Inferior parietal cortex (tissue), 1 donor: Measurements from ENCODE around the gene LRRN2.

Experiments
- DNase-seq: peaks from one replicate; pipeline ENCODE4 v3.0.0-alpha.2; 2016; ENCODE audit errors: extremely low spot score

The LRRN2 gene

DNA sequence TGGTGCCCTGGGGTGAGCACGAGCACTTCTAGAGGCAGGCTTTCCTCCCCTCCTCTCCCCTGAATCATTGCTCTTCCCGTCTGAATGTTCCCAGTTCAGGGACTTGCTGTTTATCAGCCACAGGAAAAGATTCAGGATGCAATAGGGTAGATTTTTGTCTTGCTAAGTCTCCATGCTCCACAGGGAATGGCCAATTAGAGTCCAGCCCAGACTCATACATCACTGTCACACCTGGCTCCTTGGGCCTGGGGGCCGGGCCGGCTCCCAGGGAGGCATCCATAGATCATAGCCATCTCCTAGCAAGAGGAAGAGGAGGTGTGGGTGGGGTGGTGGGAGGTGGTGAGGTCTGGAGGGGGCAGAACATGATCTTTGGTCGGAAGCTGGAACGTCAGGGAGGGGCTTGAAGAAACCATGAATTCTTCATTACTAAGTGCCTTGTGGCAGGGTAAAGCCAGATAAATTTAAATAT is 83.4 kb downstream of the LRRN2 start:
- DNase-seq = no peak

DNA sequence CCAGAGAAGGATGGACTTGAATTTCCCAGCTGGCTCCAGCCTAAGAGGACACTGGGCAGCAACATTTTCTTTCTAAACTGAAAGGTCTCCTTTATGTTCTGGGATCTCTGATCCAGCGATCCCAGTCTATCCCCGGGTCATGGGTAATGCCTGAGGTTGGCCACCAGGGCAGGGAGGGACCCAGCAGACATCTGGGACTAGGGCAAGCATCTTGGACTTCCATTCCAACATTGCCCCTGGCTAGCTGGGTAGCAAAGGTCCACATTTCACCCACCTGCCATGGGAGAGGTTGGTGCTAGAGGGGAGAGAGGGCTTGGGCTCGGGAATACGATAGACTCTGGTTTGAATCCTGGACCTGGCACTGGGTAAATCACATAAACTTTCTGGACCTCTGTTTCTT is 84.6 kb downstream of the LRRN2 start:
- DNase-seq = no peak

DNA sequence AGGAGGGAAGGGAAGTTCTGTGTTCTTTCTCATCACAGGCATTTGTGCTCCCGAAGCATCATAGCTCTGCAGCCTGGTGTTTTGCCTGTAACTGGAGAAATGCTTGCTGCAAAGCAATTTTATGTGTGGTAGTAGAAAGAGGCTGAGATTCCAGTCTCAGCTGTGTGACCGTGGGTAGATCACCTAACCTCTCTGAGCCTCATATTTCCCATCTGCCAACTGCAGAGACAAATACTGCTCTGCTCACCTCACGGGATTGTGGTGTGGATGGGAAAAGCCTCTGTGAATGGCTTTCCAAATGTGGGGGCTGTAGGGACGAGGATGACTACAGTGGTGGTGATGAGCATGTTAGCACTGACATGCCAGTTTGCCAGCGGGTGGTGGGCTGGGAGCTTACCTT is 85.3 kb downstream of the LRRN2 start:
- no peak for DNase-seq

DNA sequence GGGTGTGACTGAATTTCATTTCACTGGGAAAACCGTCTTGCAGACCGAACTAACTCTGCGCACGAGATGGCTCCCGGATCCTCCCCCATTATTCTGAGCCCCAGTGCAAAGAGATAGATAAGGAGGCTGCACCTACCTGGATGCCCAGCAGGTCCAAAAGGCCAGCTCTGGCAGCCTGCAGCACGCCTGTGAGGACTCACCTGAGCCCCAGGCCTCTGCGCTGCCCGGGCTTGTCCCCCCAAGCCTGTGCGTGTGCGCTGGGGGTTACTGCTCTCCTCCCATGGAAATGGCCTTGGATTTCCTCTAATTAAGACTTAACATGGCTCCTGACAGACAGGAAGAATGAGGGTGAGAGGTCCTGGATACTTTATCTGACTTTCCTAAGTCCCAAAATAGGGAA is 85.9 kb downstream of the LRRN2 start:
- no peak for DNase-seq

DNA sequence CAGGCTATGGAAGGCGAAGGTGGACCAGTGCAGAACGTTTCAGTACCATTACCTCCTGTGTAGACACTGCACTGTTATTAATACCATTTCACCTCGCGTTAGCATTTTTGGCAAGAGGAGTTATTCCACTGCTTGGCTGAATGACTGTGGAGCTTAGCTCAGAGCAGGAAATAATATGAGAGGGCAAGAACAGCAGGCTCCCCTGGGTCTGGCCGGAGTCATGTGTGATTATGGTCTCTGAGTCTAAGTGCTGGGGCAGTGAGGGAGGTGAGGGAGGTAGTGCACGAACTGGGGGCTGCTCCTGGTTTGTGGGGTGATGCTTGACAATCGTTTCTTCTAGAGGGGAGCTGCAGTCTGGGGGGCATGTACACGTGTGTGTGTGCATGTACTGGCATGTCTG is 86.4 kb downstream of the LRRN2 start:
- no peak for DNase-seq

DNA sequence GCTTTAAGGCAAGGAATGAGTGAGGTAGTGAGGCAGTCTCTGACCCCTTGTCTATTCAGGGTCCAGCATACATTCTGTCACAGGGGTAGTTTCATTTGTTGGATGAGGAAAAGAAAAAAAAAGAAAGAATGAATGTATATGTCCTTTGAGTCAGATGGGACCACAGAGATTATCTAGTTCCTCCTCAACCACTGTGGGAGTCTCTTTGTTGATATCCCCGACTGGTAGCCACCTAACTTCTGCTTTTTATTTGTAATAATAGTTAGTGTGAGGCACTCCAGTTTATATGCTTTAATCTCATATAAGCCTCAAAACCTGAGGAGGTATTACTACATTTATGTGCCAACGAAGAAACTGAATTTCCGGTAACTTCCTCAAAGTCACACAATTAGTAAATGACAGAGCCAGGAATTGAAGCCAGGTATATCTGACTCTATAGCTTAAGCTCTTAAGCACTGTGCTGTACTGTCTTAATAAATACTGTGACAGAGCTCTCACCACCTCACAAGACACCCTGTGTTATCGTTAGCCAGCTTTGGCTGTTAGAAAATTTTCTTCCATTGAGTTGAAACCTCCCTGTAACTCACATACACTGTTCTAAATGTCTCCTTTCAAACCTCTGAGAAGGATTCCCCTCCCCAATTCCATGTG is 87.1 kb downstream of the LRRN2 start:
- DNase-seq = no peak

DNA sequence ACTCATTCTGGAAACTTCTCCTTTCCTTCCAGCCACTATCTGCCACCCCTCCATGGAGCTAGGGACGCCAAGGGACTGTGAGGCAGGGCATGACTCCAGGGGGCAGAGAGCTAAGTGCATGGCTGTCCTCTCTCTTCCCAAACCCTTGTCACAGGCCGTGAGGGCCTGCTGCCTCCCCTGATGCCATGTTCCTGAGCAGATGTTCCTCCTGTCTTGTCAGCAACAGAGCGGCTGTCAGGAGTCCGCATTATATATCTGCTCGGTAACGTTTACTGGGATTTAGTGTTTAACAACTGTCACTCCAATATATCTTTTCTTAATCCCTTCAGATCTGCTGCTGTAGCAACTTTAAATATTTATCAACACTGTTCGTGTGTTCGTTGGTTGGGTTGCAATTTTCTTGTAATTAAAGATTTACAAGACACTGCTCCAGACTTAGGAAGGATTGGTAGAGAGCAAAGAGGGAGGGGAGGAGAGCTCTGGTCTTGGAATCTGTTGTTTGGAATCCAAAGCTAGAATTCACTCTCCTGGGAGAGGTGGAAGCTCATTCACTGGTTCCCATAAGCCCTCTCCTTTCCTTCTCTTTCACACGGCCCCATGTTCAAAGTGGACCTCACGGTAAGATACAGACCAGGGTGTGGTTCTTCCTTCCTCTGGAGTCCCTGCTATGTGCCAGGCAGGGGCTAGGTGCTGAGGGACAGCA is 93.1 kb downstream of the LRRN2 start:
- DNase-seq = no peak

DNA sequence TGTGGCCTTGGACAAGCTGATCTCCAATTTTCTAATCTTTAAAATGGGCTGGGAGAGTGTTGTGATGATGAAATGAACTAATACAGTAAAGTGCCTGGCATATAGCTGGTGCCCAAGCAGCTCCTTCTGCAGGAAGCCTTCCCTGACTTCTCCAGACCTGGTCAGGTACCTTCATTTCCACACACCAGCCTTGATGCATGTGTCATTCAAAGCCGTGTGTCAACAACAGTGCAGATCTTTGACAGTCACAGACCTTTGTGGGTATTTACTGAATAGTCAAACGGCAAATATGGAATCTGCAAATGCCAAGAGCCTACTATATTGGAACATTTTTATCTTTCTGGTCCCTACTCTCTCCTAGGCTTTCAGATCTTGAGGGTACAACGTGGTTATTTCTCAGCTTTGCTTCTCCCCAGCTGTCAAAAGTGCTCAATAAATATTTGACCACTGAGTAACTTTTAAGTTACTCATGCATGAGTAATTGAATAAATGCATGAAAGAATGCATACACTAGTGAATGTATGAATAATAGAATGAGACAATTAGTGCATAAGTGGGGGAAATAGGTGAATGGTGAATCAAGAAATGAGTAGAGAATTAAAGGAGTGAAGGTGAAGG is 94.0 kb downstream of the LRRN2 start:
- no peak for DNase-seq

DNA sequence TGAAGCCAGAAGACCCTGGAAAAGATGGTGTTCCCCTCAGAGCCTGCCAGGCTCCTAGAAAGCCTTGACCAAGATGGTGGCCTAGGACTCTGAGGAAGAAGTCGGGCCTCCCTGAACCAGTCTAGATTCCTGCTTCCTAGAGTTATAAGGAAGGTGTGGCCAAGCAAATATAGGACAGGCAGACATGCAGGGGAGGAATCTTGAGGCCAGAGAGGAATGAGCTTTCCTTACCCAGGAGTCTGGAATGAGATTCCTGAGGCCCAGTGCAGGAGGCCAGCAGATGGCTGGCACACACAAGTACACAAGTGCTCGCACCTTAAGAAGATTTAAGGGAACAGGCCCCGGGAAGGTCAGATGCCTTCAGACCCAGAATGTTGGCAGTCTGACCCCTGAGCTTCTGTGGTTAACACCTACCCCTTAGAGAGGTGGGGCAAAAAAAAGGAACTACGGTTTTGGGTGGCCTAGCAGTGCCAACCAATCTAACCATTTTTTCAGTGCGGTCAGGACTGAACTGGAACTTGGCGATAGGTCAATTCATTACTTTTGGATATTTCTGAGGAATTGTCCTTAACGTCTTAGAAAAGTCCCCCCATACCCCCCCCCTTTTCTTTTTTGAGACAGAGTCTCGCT is 96.0 kb downstream of the LRRN2 start:
- DNase-seq = no peak

DNA sequence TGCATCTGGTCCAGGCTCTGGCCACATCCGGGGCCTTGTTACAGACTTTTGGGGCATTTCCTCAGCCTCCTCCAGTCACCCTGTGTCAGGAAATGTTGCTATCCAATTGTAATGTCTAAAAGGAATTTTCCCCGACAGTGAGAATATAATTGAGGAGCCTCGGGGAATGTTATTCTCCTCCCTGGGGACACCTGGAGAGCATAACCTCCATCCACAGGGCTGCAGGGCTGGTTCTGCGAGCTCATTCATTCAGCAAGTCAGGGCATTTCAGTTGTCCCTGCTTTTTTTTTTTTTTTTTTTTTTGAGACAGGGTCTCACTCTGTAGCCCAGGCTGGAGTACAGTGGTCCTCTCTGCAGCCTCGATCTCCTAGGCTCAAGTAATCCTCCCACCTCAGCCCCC is 96.7 kb downstream of the LRRN2 start:
- no peak for DNase-seq

DNA sequence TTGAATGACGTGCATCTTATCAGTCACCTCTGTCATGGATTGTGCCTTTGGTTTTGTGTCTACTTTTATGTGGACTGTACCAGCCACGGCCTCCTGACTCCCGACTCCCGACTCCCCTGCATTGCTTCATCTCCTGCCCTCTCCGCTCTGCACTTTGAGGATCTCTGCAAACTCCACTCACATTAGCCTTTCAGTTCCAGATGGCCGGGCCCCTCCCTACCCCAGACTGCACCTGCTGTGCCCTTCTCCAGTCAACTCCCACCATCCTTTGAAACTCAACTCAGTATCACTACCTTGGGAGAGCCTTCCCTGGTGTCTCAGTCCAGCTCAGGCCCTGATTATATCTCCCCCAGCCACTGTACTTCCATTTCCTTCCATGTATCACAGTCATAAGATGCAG is 97.9 kb downstream of the LRRN2 start:
- DNase-seq = no peak

DNA sequence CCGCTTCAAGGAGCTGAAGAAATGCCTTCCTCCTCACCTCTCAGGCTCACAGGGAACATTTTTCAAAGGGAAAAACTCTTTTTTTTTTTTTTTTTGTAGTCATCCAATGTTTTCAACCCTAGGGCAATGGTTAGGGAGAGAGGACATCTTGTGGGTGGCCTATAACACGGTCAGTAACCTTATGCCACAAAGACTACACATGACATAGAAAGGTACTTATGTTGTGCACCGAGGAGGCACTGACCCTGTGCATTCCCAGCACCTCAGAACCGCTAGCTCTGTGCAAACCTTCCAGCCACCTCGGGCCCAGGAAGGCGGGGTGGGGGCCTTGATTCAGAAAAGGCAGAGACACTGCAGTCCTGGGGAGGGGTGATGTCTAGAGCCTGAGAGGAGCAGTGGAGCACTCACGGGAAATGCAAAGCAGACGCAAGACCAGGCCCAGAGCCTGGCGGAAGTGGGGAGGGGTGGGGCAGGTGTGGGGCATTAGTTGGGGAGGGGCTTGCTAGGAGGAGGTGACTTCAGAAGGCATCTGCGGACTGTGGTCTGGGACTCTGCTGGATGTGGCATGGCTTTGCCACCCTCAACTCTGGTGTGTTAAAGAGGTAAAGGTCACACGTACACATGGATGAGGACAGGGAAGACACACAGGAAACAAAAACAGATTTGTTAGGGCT is 100.7 kb downstream of the LRRN2 start:
- DNase-seq = no peak

DNA sequence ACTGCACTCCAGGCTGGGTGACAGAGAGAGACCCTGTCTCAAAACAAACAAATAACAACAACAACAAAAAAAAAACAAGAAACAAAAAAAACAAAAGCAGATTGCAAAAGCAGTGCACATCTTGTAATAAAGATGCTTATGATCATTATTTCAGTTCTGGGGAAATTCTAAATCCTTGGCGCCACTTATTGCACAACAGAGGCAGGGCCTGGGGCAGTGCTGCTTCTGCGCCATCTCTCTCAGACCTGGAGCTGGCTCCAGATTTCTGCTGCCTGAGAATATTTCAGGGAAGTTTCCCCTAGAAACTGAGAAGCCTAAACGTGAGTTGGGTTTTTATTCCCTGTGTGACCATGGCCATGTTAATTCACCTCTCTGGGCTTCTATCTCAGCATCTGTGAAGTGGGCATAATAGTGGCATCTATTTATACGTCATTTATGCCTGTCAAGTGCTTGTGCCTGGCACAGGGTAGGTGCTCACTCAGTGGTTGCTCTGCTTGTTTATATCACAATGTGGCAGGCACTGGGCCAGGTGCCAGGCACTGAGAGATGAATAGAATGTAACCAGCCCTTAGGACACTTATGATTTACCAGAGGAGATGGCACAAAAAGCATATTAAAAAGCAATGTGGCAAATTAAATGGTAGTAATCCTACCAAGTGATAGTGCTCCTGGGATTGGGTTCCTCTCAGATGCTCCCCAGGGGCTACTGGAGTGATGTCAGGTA is 101.5 kb downstream of the LRRN2 start:
- no peak for DNase-seq

DNA sequence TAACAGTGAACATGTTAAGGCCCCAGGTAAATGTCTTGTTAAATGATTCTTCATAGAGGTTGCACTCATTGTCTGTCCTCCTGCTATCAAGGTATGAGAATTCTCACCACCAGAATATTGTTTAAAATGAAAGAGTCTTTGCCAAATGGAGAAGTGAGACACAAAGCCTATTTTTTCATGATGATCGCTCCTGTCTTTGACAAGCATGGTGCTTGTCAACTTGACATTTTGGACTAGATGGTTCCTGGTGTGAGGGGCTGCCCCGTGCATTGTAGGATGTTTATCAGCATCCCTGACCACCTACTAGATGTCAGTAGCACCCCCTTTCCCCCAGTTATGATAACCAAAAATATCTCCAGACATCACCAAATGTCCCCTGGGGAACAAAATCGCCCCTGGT is 103.8 kb downstream of the LRRN2 start:
- no peak for DNase-seq

DNA sequence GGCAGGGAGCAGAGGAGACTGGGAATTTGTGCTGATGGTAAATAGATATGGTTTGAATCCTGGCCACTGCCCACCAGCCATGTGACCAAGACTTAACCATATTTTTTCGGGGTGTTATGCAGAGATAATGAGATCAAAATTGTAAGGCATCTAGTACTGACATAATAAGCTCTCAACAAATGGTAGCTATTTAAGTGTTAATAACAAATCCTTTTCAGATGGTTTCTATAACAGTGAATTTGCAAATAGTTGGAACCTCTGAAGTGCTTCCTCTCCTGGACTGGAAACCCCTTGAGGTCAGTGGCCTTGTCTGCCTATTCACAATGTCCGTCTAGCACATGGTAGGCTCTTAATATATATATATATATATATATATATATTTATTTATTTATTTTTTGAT is 104.7 kb downstream of the LRRN2 start:
- no peak for DNase-seq

DNA sequence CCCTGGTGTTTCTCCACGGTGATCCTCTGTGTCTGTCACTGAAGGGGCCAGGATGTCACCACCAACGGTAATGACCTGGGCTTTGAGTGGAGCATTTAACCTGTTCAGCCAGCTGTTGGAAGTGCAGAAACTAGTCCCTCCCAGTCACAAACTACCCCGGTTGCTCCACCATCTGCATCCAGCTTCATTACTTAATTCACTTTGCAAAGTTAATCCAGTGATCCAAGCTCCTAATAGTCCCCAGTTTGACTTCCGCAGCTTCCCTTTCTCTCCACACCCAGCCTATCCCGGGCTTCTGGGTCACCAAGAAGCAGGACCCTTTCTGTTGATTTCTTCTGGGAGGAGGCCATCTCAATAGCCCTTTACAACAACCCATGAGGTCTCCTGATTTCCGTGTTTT is 105.9 kb downstream of the LRRN2 start:
- DNase-seq = no peak

DNA sequence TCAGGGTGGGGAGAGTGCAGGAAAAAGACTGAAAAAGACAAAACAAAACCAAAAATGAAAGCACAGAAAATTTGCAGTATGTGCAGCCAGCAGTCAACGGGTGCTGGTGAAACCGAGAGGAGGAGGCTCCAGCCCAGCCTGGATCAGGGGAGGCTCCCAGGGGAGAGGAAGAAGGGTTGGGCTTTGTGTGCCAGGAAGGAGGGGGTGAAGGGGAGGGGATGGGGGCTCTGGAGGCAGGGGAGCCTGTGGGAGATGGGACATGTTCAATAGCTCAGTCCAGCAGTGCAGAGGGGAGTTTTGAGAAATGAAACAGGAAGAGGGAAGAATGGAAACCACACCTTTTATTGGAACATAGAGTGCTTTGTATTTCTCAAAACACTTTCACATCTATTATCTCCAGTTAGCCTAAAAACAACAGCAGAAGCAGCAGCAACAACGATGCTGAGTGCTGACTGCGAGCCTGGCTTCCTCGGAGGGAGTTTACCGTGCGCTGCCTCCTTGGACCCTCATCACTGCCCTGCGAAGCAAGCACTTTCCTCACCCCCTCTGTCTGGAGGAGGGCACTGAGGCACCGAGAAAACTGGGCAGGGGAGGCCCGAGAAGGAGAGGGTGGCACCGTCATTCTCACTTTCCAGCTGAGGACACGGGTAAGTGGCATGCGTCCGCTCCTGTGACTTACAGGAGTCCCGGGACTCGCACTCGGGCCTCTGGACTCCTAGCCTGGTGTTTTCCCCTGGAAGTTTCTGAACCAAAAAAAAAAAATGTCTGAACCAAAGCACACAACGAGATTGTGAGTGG is 106.5 kb downstream of the LRRN2 start:
- DNase-seq = no peak

DNA sequence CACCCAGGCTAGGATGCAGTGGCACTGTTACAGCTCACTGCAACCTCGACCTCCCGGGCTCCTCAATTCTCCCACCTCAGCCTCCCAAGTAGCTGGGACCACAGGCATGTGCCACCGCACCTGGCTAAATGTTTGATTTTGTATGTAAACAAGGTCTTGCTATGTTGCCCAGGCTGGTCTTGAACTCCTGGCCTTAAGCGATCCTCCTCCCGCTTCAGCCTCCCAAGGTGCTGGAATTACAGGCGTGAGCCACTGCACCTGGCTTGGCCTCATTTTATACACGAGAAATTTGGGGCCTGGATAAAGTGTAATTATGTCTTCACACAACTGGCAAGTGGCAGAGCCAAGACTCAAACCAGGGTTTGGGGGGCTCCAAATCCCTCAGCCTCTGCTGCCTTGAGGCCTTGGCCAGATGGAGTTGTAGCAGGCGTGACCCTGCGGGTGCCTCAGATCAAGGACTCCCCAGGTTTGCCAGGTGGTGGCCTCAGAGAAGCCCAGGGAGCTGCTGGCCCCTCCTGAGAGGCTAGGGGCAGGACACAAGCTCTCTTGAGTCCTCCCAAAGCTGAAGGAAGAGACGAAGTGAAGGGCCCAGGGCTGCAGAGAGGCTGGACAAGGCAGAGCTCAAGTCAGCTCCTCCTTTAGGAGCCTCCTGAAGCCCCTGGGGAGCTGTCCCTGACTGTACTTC is 107.6 kb downstream of the LRRN2 start:
- no peak for DNase-seq

DNA sequence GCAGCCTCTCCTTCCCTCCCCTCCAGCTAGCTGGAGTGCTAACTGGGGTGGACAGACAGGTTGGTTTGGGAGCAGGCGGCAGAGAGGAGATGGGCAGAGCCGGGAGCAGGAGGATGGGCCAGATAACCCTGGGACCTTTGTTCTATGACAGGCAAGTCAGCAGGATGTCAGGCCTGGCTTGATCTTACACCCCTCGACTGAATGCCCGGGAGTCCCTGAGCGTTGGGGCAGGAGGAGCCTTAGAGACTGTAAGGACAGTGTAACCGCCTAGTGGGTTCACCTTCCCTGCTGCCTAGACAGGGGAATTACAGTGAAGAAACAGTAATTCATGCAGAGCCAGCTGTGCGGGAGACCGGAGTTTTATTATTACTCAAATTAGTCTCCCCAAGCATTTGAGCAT is 109.1 kb downstream of the LRRN2 start:
- no peak for DNase-seq
